Camera-type eye (tissue), 1 donor: Measurements from ENCODE around the gene SMARCA1. TPM values are rescaled to one million over a fixed set of nuclear protein-coding genes. Genes with fewer than 3 reads are reported as not detected.

ENCODE experiments used
- total RNA-seq: library from RNA; depleted of rRNA; stranded (reverse); fragments of >200 nt; gene quantifications from one replicate; pipeline ENCODE4 v1.2.3, GENCODE V29; 2014

The SMARCA1 gene, protein sequence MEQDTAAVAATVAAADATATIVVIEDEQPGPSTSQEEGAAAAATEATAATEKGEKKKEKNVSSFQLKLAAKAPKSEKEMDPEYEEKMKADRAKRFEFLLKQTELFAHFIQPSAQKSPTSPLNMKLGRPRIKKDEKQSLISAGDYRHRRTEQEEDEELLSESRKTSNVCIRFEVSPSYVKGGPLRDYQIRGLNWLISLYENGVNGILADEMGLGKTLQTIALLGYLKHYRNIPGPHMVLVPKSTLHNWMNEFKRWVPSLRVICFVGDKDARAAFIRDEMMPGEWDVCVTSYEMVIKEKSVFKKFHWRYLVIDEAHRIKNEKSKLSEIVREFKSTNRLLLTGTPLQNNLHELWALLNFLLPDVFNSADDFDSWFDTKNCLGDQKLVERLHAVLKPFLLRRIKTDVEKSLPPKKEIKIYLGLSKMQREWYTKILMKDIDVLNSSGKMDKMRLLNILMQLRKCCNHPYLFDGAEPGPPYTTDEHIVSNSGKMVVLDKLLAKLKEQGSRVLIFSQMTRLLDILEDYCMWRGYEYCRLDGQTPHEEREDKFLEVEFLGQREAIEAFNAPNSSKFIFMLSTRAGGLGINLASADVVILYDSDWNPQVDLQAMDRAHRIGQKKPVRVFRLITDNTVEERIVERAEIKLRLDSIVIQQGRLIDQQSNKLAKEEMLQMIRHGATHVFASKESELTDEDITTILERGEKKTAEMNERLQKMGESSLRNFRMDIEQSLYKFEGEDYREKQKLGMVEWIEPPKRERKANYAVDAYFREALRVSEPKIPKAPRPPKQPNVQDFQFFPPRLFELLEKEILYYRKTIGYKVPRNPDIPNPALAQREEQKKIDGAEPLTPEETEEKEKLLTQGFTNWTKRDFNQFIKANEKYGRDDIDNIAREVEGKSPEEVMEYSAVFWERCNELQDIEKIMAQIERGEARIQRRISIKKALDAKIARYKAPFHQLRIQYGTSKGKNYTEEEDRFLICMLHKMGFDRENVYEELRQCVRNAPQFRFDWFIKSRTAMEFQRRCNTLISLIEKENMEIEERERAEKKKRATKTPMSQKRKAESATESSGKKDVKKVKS
- total RNA-seq: 89.6 TPM

DNA sequence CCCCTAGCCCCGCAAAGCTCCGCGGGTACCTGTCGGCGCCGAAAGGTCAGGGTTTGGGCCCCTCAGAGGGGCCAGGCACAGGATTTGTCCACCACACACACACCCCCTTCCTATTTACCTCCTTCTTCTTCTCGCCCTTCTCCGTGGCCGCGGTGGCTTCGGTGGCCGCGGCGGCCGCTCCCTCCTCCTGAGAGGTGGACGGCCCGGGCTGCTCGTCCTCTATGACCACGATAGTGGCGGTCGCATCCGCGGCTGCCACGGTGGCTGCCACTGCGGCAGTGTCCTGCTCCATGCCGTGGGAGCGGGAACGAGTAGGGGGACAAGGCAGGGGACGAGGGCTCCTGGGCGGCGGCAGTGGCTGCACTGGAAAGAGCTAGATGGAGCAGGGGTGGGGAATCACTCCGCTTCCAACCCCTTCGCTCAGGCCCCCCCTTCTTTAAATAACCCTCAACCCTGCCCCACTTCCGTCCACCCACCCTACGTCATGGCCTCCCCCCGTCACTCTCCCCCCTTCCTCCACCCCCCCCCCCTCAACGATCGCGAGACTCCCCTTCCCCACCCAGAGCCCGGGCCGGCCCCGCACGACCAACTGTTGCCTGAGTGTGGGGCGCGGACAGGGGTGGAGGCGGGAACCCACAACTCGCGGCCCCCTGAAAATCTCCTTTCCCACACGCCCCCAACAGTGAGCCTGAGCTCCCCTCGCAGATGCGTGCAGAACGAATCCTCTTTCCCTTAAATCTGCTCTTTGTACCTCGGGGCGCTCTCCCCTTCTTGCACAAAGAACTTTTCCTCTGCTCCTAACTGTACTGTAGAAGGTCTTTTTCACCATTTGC, at the start of gene SMARCA1:
SMARCA1 (minus strand) TSS at position 412 of the 833 bp plus-strand sequence; CDS start at position 292, 120 bp downstream.

GRCh38 chrX:129540068-129540653, 16.9 kb upstream of the SMARCA1 start, which contains the start of gene OCRL:
Gene OCRL (plus strand): TSS chrX:129540259. CDS start chrX:129540440, 181 bp downstream.

Other genes starting within 250 kb of the SMARCA1 start
- gene OCRL, start 16.8 kb upstream of the SMARCA1 start, total RNA-seq: 30.7 TPM
- 2.8 TPM for gene APLN, start 131.5 kb upstream of the SMARCA1 start, total RNA-seq
- 2.7 TPM for gene XPNPEP2, start 215.5 kb upstream of the SMARCA1 start, total RNA-seq